HepG2 (cell line): Measurements from ENCODE around the gene CACNA1H. TPM values are rescaled to one million over a fixed set of nuclear protein-coding genes. Genes with fewer than 3 reads are reported as not detected.

Experiments
- ATAC-seq: fragments of 200-7000 bp; cut with Tn5 transposase; 3 replicates; pipeline ENCODE4 v1.9.1; 2020; ENCODE audit warnings: mild to moderate bottlenecking, moderate library complexity
- BruUV-seq: library from RNA; stranded (reverse); fragments of 400-500 nt; replicated peaks from 2 replicates; lab custom pipeline; 2021; lab: Mats Ljungman, UMichigan
- CTCF ChIA-PET: fragments of 300-600 bp; formaldehyde crosslinking; extraction: SDS; loops from one replicate; lab custom pipeline; 2021; ENCODE audit warnings: low total read pairs, inconsistent platforms, low intra/inter-chr PET ratio; lab: Yijun Ruan, JAX
- POLR2A ChIA-PET: fragments of 350-600 bp; sonication (Branson Sonifier 250); formaldehyde crosslinking; loops from one replicate; lab custom pipeline; 2020; ENCODE audit warnings: antibody characterized with exemption, inconsistent platforms; lab: Yijun Ruan, JAX
- DNase-seq: peaks from one replicate; pipeline ENCODE4 v3.0.0-alpha.2; 2015; ENCODE audit warnings: low spot score
- FAIRE-seq: peaks from 3 replicates; lab custom pipeline; 2011; peaks lifted over from hg19 to GRCh38; lab: Jason Lieb, UNC
- H2AFZ ChIP-seq: one replicate; pipeline ENCODE4 v1.6.1; 2011; ENCODE audit warnings: low read length, inconsistent platforms
- H3K27ac ChIP-seq: fragments of 300-600 bp; 3 replicates; pipeline ENCODE4 v1.8.0; 2011; ENCODE audit warnings: mixed run types, mild to moderate bottlenecking, mixed read lengths, low read length, inconsistent platforms; ENCODE audit not compliant: insufficient read depth; ENCODE audit errors: extremely low read length
- H3K27me3 ChIP-seq, 2 experiments: fragments of 200-600 bp in 1 of 2; 2 replicates in 1 of 2; 3 replicates in 1 of 2; pipeline versions ENCODE4 v1.6.0 to v1.8.0; 2011; ENCODE audit warnings: low read length in 2 of 2, mild to moderate bottlenecking in 2 of 2, moderate library complexity in 2 of 2, inconsistent platforms in 1 of 2; ENCODE audit not compliant: insufficient read depth in 2 of 2, control insufficient read depth in 1 of 2
- H3K36me3 ChIP-seq, 2 experiments: fragments of 200-600 bp in 1 of 2; replicated peaks in 1 of 2; 2 replicates in 1 of 2; 3 replicates in 1 of 2; pipeline versions ENCODE4 v1.5.1 to v1.8.0; 2011; ENCODE audit warnings: low read length in 2 of 2, inconsistent platforms in 1 of 2; ENCODE audit not compliant: insufficient read depth in 2 of 2, control insufficient read depth in 1 of 2
- H3K4me1 ChIP-seq: 2 replicates; pipeline ENCODE4 v1.5.1; 2012; ENCODE audit warnings: low read length, inconsistent platforms; ENCODE audit not compliant: insufficient read depth
- H3K4me2 ChIP-seq: 2 replicates; pipeline ENCODE4 v1.6.0; 2011; ENCODE audit warnings: low read depth, low read length, inconsistent platforms
- H3K4me3 ChIP-seq, 3 experiments: fragments of 200-600 bp in 1 of 3; sonication (generic), shearing (Covaris generic) in 1 of 3; replicated peaks in 1 of 3; 2 replicates each; pipeline ENCODE4 v1.5.1; 2011 to 2016; ENCODE audit warnings: low read length in 3 of 3, inconsistent platforms in 2 of 3, low read depth in 2 of 3, mild to moderate bottlenecking in 2 of 3, control low read depth in 1 of 3, mixed read lengths in 1 of 3; ENCODE audit not compliant: insufficient read depth in 1 of 3
- H3K79me2 ChIP-seq: one replicate; pipeline ENCODE4 v1.6.1; 2011; ENCODE audit warnings: low read length, inconsistent platforms; ENCODE audit not compliant: insufficient read depth
- H3K9ac ChIP-seq: 2 replicates; pipeline ENCODE4 v1.6.0; 2011; ENCODE audit warnings: mild to moderate bottlenecking, low read depth, low read length, inconsistent platforms; ENCODE audit not compliant: insufficient read depth
- H3K9me3 ChIP-seq: 2 replicates; pipeline ENCODE4 v1.5.1; 2012; ENCODE audit warnings: mild to moderate bottlenecking, low read length
- H4K20me1 ChIP-seq: 2 replicates; pipeline ENCODE4 v1.6.0; 2011; ENCODE audit warnings: inconsistent platforms, mild to moderate bottlenecking, low read length, moderate library complexity; ENCODE audit not compliant: insufficient read depth
- CEBPG ChIP-seq: IDR thresholded peaks from 2 replicates; pipeline ENCODE4 v1.6.1; 2016
- FOXJ3 ChIP-seq: sonication (generic); formaldehyde crosslinking; IDR thresholded peaks from 2 replicates; pipeline ENCODE4 v1.4.0; 2020; ENCODE audit warnings: missing genetic modification reagents, mild to moderate bottlenecking, borderline replicate concordance
- HNF1A ChIP-seq, 2 experiments: sonication (generic) in 1 of 2; formaldehyde crosslinking in 1 of 2; IDR thresholded peaks; 2 replicates each; pipeline versions ENCODE4 v1.4.0 to v1.6.1; 2016 to 2020; ENCODE audit warnings: borderline replicate concordance in 1 of 2, low read depth in 1 of 2, mild to moderate bottlenecking in 1 of 2, missing genetic modification reagents in 1 of 2
- MBD4 ChIP-seq: IDR thresholded peaks from 2 replicates; pipeline ENCODE4 v1.6.1; 2012; ENCODE audit warnings: low read length, inconsistent platforms, borderline replicate concordance
- NR3C1 ChIP-seq: sonication (generic); formaldehyde crosslinking; IDR thresholded peaks from 2 replicates; pipeline ENCODE4 v1.4.0; 2020; ENCODE audit warnings: missing genetic modification reagents
- PRDM15 ChIP-seq: sonication (generic); formaldehyde crosslinking; IDR thresholded peaks from 2 replicates; pipeline ENCODE4 v1.4.0; 2020; ENCODE audit warnings: missing genetic modification reagents
- SAP130 ChIP-seq: IDR thresholded peaks from 2 replicates; pipeline ENCODE4 v1.6.1; 2016; ENCODE audit warnings: low read depth
- TCF7 ChIP-seq: sonication (generic); IDR thresholded peaks from 2 replicates; pipeline ENCODE4 v1.6.1; 2016; ENCODE audit warnings: antibody characterized with exemption, low read depth
- TEAD3 ChIP-seq: optimal IDR thresholded peaks from 2 replicates; pipeline ENCODE3; 2016; ENCODE audit warnings: borderline replicate concordance
- ZNF251 ChIP-seq: sonication (generic); formaldehyde crosslinking; IDR thresholded peaks from 2 replicates; pipeline ENCODE4 v1.9.0; 2021; ENCODE audit warnings: mild to moderate bottlenecking, missing genetic modification reagents
- ZNF367 ChIP-seq: sonication (generic); formaldehyde crosslinking; IDR thresholded peaks from 2 replicates; pipeline ENCODE4 v1.4.0; 2020; ENCODE audit warnings: missing genetic modification reagents, borderline replicate concordance
- WGBS: methylation state at CpG from one replicate; pipeline ENCODE4 v1.1.6; 2017; ENCODE audit warnings: low lambda C conversion rate; 5-methylcytosine and 5-hydroxymethylcytosine counted together
- in situ Hi-C: cut with HindIII; loops from 2 replicates; pipeline ENCODE4 v1.10.0; 2017; ENCODE audit warnings: low pct_unique_long_range_greater_than_20kb; ENCODE audit not compliant: extremely low pct_ligation_motif_present
- intact Hi-C: fragments of 100-400 bp; cut with micrococcal nuclease; formaldehyde crosslinking; loops from one replicate; pipeline ENCODE4 v1.10.0; 2022; ENCODE audit not compliant: unreplicated experiment
- polyA plus RNA-seq, 8 experiments: library from polyadenylated mRNA; depleted of rRNA in 3 of 8; stranded (reverse) in 7 of 8; unstranded in 1 of 8; fragments of >200 nt; fragmentation: Illumina TruSeq in 4 of 8; extraction: Trizol in 4 of 8; gene quantifications; 2 replicates each; pipeline versions ENCODE4 v1.2.1 to v1.2.3, GENCODE V29; 2011 to 2016; ENCODE audit warnings: low read depth in 4 of 8, missing spikeins in 1 of 8, mixed read lengths in 1 of 8; ENCODE audit not compliant: insufficient read depth in 1 of 8
- total RNA-seq, 5 experiments: library from RNA; depleted of rRNA; stranded (reverse); fragments of >200 nt; fragmentation: Illumina TruSeq; extraction: Trizol; gene quantifications; 2 replicates each; pipeline ENCODE4 v1.2.3, GENCODE V29; 2016; ENCODE audit warnings: low read depth in 1 of 5
- TF ChIP-seq, protein P1 (sequence below), 2 experiments: sonication (generic) in 1 of 2; formaldehyde crosslinking in 1 of 2; IDR thresholded peaks; 2 replicates each; pipeline versions ENCODE4 v1.4.0 to v1.6.1; 2018 to 2020; ENCODE audit warnings: missing genetic modification reagents in 2 of 2, borderline replicate concordance in 1 of 2, low read depth in 1 of 2, mild to moderate bottlenecking in 1 of 2, missing biosample characterization in 1 of 2

The CACNA1H gene
- total and polyA plus RNA-seq, 2 of the 13 experiments (the other 11 are each of a cell fraction or from before 2014, with no cell fraction given): 0.40 to 1.8 TPM

DNA sequence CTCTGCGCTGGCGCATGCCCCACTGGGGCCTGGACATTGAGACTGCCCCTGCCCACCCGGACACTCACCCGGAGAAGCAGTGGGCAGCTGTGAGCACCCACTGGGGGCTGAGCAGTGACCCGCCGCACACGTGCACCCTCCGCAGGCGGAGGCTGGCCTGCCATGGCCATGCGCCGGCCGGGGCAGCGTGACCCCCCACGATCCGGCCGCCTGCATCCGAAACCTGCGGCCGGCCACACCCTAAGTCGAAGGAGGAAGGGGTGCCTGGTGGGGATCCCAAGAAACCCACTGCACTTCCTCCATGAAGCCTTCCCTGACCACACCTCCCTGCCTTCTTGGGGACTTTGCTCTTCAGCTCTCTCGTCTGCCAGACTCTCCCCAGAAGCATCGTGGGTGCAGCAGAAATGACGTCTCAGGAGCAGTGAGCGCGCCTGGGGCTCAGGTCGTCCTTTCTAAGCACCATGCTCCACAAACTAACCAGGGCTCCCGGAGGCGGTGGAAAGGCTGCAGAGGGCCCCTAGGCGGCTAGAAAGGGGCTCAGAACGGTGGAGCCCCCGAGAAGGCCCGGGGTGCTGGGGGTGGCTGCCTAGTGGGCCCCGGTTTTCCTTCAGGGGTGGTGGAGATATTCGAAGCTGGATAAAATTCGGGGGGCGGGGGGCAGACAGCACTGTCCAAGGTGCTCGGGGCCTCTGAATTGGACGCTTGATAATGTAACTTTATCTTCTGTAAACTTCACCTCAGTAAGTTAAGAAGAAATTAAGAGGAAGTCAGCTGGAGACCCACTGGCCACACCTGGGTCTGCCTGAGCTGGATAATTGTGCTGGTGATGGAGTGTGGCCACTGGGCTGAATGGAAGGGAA lies 70.7 kb downstream of the CACNA1H start:
- BruUV-seq: no TSS peak
- H3K4me1 ChIP-seq: peaks cover 10% of the 10 kb centered on the region
- H3K9ac ChIP-seq: no peak overlapping the region
- CTCF ChIA-PET: no interaction called here
- DNase-seq (no peak), FAIRE-seq (no peak), ATAC-seq (no peak)
- intact Hi-C loops: no loop called here
- H3K4me2 ChIP-seq: no peak overlapping the region
- H4K20me1 ChIP-seq: no peaks in the 10 kb centered on the region
- H3K9me3 ChIP-seq: no peaks in the 10 kb centered on the region
- WGBS: 36% methylated on average over 22 of the region's 38 CpGs
- POLR2A ChIA-PET: no interaction called here
- H2AFZ ChIP-seq: no peak overlapping the region
- no peaks in the 10 kb centered on the region for H3K79me2 ChIP-seq
- H3K27ac ChIP-seq: no peak overlapping the region
- H3K27me3 ChIP-seq: peaks cover 10 to 44% of the 10 kb centered on the region in 2 experiments; a peak in 4 of 5 replicates
- in situ Hi-C loops: loop anchor here (25.0 kb wide), 1 partner anchor 411 kb away; the partner anchor contains the start of gene GNG13
- H3K36me3 ChIP-seq: no peaks in the 10 kb centered on the region; a peak in 1 of 5 replicates
- no peak overlapping the region for H3K4me3 ChIP-seq
- TF ChIP-seq TEAD3 (CRISPR knock-in tag) (no peak), PRDM15 (CRISPR knock-in tag) (no peak), ZNF251 (CRISPR knock-in tag) (no peak), MBD4 (no peak), CEBPG (CRISPR knock-in tag) (no peak), TCF7 (no peak), FOXJ3 (no peak), NR3C1 (no peak), SAP130 (CRISPR knock-in tag) (no peak), HNF1A (IDR thresholded peaks at IDR 0.05; ENCODE audit: low read depth) (no peak), HNF1A (CRISPR knock-in tag; IDR thresholded peaks at IDR 0.05; ENCODE audit: borderline replicate concordance) (no peak), ZNF367 (CRISPR knock-in tag) (no peak)
- TF ChIP-seq, protein P1, sequence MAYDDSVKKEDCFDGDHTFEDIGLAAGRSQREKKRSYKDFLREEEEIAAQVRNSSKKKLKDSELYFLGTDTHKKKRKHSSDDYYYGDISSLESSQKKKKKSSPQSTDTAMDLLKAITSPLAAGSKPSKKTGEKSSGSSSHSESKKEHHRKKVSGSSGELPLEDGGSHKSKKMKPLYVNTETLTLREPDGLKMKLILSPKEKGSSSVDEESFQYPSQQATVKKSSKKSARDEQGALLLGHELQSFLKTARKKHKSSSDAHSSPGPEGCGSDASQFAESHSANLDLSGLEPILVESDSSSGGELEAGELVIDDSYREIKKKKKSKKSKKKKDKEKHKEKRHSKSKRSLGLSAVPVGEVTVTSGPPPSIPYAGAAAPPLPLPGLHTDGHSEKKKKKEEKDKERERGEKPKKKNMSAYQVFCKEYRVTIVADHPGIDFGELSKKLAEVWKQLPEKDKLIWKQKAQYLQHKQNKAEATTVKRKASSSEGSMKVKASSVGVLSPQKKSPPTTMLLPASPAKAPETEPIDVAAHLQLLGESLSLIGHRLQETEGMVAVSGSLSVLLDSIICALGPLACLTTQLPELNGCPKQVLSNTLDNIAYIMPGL (CRISPR knock-in tag; IDR thresholded peaks at IDR 0.05; ENCODE audit: borderline replicate concordance in 1 of 2, low read depth in 1 of 2): no peak
